Measurements from ENCODE around the gene HELZ2.

The HELZ2 gene

DNA sequence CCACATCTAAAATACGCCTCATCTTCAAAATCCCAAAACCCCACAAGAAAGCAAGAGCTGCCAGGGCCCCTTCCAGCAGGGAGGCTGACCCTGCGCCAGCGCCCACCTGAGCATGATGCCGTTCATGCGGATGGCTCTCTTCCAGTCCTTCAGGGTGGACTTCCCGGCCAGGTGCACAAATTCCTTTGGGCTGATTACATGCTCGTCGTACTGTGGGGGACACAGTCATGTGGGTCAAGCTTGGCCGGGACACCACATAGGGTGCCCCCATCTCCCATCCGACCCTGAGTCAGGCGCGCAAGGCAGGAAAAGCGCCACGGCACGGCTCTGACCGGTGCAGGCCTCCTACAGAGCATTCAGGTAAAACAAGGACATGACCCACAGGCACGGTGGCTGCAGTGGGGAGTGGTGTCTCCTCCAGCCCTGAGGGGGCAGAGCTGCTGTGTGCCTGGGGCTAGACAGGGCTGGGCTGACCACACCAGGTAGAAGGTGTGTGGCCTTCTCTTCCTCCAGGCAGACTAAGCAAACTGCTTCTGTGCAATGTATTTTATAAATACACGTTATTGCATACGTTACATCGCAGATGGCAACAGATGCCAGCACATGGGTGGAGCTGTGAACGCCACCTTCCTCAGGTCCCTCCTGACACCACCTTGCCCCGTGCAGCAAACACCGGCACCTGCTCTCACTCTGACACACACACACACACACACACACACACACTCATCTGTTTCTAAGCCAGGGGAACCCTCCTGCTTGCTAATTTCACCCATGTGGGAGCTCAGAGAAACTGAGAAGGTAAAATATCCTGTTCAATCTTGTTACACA, 23.8 kb upstream of the HELZ2 start:
- DNase-seq = no peak

DNA sequence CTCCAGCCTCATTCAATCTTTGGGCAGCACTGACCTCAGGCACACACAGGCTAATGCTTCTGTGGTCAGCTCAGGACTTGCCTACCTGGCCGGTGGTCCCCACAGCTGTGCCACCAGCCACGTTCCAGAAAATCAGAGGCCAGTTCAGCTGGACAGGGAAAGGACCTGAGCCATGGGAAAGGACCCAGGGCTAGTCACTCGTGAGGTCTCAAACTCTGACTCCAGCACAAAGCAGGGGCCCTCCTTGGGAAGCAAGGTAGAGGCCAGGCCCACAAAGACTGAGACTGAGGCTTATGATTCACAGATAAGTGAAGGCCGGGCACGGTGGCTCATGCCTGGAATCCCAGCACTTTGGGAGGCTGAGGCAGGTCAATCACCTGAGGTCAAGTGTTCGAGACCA, 22.4 kb upstream of the HELZ2 start:
- no peak for DNase-seq

DNA sequence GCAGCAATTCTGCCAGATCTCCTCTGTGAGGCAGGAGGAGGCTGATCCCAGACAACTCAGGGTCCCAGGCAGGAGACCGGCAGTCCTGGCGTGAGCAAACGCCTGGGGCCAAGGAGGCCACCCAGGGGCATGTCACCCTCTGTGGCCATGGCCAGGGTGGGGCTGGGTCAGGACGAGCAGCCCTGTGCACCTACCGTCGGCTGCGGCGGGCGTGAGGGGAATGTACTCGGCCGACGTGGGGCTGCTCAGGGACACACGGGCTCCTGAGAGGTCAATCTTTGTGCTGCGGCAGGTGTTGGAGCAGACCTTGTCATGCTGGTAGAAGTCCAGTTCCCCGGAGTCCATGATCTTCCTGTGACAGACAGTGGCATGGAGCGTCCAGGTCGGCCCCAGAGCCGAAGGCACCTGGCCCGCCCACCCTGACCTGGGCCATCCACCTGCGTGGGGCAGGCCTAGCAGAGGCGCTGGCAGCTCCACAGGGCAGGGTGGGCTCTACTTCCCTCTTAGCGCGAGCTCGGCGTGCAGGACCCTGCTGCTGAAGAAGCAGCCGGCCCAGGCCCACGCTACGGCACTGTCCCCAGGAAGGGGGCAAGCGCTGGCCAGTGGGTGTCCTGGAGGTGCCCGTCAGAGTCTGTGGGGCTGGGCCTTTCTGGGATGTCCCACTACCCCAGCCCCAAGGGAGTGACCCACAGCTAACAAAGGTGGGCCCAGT, 21.5 kb upstream of the HELZ2 start:
- DNase-seq = no peak

DNA sequence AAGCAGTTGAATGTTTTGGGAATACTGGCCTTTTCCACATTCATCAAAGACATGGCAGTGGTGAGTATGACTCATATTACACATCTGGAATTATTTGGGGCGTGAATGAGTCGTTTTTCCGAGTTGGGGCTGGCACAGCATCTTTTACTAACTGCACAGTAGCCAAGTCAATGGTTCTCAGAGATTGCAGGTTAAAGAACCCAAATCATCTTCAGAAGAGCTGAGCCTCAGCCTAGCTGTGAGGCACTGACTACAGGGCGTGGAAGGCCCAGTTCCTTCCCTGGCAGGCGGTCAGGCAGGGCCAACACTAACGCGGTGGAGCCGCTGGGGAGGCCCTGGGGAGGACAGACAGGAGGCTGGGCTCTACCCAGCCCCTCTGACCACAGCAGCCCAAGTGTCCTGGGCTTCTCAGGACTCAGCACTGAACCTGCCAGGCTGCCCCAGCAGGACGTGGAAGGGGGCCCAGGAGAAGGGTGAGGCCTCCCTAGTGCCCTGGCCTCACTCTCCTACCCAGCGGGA, 20.1 kb upstream of the HELZ2 start:
- no peak for DNase-seq

DNA sequence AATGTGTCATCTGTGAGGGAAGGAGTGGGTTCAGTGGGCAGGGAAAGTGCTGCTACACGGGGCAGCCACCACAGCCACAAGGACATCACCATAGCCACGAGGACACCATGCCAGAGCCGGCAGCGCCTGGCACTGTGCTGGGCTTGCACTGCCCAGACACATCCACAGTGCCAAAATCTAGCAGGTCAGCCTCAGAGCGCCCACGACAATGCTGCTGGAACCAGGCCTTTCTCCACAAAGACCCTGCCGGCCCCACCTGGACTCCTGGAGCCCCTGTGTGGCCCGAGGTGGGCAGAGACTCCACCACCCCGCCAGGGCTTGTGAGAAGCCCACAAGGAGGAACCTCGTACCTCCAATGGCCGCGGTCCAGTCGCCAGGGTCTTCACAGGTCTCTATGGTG, 18.6 kb upstream of the HELZ2 start:
- DNase-seq = no peak

DNA sequence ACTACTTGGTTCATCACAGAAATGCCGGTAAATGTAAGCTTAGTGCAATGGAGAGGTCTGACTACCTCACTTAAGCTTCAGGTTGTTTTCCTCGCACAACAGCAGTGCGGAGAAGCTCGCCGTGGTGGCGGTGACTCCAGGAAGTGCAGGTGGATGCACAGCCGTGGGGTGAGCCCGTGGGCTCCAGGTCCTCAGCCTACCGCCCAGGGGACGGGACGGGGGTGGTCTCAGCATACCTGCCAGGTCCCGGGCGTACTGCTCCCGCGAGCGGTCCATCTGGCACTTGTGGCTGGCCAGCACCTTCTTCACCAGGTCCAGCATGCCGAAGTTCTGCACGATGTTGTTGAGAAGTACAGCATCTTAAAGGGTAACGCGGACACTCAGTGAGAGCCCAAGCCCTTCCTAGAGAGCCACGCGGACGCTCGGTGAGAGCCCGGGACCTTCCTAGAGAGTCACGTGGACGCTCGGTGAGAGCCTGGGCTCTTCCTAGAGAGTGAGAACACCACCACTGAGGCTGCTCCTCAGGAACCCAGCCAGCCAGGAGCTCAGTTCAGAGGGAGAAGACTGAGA, 17.8 kb upstream of the HELZ2 start:
- DNase-seq = no peak

DNA sequence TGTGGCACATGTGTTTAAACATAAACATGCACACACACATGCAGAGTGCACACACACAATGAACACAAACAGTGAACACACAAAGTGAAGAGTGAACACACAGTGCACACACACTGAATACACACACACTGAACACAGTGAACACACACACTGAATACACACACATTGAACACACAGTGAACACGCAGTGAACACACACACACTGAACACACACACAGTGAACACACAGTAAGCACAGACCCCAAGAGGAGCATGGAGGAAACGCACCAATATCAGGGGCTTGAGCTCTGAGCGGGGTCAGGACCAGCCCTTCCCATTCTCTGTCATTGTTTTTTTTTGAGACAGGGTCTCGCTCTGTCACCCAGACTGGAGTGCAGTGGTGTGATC, 17.1 kb upstream of the HELZ2 start:
- no peak for DNase-seq

DNA sequence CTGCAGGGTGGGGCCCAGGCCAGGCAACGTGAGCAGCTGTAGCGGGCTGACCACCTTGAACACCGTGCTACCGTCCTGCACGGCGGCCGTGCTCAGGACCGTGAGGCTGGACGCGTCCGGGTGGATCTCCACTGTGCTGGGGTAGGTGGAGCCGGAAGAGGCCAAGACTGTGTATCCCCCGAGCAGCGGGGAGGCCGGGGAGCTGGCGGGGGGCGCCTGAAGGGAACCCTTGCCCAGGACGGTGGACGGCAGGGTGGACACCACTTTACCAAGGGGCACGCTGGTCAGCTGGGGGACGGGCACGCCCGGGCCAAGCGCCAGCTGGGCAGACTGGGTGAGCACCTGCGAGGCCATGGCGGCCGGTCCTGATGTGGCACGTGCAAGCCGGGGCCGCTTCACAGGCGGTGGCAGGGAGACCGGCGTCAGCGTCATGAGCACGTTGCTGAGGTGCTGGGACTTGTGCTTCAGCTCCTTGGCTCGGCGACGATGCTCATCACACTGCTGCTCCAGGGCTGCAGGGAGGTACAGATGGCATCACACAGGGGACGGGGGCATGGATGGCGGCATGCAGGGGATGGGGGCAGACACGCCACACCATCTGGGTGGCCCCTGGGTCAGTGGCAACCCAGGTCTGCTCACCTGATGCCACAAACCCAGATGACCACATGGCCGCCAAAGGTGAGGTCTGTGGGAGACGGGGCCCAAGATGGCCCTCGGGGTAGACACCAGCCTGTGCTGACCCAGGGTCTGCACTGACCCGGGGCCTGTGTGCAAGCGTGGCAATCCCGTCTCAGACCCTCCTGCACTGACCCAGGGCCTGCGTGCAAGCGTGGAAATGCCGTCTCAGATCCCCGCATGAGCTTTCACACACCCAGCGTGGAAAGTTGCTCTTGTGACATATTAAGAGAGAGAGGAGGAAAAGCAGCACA, 16.4 kb upstream of the HELZ2 start:
- no peak for DNase-seq

DNA sequence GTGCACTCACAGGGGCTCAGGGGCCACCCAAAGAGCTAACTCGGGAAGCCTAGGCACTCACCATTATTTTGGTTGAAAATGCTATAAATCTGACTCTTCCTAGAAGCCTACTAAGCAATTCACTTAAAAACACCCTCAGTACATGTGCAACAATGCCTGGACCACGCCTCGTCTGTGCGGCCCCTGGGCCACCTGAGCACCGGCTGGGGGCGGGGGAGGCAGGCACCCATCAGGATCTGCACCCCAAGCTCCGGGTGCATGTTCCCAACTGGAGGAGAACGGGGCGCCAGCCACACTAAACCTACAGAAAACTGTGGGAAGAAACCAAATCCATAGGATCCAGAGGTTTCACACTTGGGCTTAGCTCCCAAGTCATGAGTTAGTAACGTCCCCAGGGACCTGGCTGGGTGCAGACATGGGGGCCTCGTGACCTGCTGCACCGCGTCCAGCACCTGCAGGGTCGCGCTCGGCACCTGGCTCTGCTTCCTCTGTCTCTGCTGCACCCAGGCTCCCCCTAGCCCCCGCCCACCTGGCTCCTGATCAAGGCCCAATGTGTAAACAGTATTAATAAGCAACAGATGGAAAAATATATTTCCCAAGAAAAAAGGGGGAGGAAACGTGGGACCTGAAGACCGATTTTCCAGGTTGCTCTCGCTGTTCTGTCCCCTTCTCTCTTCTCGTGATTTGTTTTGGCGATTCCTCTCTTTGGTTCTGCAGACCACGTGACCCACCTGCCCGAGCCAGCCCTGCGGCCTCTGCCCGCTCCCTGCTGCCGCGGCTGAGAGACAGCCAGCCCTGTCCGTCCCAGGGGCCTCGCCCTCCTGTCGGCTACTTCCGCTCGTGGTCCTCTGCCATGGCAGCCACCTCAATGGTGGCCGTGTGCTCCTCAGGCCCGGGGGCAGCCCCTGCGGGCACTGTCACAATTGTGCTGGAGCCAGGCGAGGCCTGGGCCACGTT, 15.5 kb upstream of the HELZ2 start:
- no peak for DNase-seq

DNA sequence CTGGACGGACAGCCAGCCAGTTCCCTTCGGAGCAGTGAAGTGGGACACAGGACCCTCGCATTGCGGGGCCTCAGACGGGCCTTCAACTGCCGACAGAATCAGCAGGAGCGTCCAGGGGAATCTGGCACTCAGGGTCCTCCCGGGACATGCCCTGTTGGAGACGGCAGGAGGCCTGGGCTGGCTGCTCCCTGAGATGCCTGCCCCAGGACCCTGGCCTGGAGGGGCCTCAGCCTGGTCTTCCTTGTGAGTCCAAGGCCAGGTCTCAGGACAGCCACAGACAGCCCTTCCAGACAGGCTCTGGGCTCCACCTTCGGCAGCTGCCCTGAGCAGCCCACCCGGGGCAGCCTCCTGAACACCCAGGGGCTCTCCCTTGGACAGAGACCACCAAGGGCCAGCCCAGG, 14.6 kb upstream of the HELZ2 start:
- no peak for DNase-seq

DNA sequence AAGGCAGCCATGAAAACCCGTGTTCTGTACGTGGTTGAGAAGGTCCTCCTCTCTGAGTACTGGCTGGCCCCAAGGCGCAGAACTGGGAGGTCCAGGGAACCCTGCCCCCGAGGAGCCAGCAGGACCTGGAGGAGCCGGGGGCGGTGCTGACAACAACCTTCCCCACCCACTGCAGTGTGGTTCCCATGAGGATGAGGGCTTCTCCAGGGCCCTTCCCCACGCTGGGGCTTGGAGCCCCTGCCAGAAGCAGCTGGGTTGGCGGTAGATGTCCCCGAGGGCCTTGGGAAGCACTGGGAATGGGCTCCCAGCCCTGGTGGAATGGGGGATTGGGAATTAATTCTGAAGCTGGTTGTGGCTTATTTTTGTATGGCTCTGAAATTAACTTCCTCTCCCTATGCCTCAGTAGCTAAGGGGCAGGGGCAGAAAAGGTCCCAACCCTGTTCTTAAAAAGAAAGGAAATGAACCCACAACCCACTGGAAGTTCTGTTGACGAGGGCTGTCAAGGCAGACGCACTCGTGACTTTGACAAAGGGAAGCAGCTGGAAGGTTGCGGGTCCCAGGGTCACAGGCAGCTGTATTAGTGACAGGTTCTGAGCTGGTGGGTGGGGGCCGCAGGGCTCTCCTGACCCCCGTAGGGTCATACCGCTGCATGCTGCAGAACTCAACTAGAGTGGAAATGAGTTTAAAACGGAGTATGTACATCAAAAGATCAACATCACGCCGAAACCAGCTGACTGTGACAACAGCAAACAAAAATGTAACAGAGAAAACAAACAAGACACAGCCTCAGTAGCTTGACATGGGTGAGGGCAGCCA, 13.9 kb upstream of the HELZ2 start:
- no peak for DNase-seq

DNA sequence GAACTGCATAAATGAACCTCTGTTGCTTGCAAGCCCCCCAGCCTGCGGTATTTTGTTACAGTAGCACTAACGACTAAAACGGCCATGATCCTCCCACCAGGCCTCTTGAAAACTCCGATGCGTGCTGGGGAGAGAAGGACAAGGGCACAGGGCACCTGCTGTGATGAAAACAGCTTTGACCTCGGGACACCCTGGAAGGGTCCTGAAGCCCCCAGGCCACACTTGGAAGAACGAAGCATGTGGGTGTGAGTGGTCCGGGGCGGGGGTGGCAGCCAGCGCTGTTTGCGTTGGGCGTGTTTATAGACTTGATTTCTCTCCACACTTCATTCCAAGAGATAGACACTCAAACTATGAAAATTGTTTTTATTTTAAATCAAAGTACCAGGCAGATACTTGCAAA, 13.2 kb upstream of the HELZ2 start:
- DNase-seq = no peak

DNA sequence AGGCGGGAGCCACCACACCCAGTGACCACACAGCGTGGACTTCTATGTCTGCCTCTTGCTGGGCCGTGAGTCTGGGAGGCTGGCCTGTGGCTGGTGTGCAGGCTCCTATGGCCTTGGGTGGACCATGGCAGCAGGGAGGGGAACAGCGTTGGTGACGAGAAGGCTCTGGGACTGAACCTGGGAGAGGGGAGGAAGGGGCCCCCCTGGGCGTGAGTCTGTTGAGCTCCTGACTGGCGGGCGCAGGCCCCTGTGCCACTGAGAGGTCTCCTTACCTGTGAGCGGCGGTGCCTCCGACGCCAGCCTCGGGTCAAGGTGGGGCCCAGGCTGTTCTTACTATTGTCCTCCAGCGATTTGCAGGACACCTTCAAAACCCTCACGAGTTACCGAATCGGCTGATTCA, 12.8 kb upstream of the HELZ2 start:
- DNase-seq = no peak

DNA sequence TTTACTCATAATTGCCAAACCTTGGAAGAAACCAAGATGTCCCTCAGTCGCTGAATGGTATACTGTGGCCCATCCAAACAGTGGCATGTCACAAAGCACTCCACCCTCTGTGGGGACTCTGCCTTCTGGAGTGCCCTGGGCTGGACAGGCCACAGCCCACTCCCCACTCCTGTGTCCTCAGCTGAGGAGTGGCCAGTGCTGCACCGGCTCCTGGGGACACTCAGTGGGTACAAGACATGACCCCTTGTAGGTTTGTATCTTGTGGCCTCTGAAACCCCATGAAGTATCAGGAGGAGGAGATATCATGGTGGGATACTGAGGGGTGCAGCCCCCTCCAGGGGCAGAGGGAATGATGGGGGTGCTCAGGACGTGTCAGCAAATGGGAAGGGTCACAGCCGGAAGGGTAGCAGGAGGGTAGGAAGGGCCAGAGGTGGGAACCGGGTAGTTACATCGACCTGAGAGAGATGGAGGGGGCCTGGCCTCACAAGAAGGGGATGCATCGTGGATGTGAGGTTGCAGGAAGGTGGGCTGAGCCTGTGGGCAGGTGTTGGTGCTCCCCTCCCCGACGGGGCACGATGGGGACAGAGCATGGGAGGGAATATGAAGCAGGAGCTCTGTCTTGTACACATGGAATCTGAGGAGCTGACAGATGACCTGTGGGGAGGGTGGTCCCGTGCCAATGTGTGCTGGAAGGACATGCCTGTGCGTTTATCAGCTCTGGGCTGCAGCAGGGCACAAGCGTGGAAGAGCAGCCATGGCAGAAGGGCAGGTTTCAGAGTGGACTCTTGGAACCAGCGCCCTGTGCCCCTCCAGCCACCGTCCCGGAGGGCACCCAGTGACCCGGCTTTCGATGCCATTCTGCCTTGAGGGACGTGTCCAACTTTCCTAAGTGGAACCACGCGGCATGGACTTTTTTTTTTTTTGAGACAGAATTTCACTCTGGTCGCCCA, 11.9 kb upstream of the HELZ2 start:
- DNase-seq = no peak

DNA sequence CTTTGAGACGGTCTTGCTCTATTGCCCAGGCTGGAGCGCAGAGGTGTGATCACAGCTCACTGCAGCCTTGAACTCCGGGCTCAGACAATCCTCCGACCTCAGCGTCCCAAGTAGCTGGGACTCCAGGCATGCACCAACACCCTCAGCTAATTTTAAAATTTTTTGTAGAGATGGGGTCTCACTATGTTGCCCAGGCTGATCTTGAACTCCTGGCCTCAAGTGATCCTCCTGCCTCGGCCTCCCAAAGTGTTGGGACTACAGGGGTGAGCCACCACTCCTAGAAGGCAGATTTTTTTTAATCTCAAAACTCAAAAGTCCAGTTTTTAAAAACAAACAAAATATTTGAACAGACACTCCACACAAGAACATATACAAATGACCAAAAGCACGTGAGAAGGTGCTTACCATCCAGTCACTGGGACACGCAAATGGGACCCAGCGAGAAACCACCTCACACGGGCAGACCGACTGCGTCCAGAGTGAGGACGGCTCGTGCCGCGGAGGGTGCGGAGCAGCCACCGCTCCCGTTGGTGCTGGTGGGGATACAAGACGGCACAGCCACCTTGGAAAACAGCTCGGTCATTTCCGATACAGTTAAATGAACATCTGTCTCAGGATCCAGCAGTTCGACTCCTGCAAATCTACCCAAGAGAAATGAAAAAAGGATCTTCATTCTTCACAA, 8.5 kb upstream of the HELZ2 start:
- DNase-seq = no peak

DNA sequence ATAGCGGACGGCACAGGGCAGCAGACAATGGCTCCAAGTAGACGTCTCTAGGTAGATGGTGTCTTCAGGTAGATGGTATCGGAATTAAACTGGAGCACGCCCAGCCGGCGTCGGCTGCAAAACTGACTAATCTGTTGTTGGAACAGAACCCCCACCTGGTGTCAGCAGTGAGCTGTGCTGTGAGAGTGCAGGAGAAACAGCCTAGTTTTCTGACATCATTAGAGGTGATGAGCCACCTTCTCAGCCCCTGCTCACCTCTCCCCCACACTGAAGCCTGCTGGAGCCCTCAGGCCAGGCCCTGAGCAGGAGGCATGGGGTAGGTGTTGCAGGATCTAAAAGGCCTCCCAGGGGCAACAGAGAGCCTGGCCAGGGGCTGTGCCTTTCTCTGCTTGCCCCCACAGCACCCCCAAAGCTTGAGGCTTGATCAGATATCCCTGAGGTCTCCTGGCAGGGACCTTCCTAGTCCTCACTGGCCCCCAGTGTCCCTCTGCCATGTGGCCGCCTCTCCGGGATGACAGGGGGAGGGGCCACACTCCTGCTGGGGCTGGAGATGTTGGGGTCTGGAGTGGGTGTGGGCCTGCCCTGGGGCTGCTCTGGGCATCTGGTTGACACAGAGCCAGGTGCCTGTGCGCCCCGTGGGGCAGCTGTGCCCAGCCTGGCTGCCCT, 6.9 kb upstream of the HELZ2 start:
- no peak for DNase-seq

DNA sequence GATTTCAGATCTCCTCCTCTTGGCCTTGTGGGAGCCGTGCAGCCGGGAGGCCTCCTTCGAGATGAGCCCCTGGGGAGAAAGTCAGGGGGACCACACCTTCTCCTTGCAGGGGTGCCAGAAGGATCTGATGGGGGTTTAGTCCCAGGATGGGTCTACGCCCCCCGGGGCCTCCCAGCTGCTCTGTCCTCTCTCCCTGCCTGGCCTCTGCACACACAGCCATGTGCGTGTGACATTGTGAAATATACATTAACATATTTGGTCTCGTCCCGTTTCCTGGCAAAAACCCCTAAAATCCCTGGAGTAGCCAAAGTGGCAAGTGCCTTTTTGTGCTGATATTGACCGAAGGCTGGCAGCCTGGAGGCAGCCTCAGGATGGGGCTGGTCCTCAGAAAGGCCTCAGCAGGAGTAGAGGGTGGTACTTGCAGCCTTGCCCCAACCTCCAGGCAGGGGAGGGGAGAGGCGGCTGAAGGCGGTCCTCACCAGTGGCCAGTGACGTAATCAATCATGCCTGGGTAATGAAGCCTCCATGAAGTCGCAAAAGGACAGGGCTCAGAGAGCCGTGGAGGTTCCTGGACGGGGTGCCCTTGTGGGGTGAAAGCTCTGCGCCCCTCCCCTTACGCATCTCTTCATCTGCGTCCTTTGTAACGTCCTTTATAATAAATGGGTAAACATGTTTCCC, 5.1 kb upstream of the HELZ2 start:
- DNase-seq = no peak

Data from 8988T (cell line).